ENCODE measurements around the gene DDC.

- no peak for TF ChIP-seq CTCF (IDR thresholded peaks at IDR 0.05 in 8 of 11, conservative IDR thresholded peaks at IDR 0.05 in 3 of 11)
- no peak for TF ChIP-seq POLR2AphosphoS5 (IDR thresholded peaks at IDR 0.05)
- TF ChIP-seq POLR2A (IDR thresholded peaks at IDR 0.05): no peak
These were observed 4.3 kb downstream of the DDC start for GRCh38 chr7:50560865-50561351.
